NCI-H1436 (cell line): ENCODE data around the gene PYGO1.
"Not testable (repeated sequence)": the region's sequence is repeated elsewhere in the genome, so short reads cannot be mapped to it uniquely, and the experiment has no call there.

Experiments
- DNase-seq: peaks from one replicate; lab custom pipeline; 2025; lab: John Stamatoyannopoulos, UW

The PYGO1 gene

DNA sequence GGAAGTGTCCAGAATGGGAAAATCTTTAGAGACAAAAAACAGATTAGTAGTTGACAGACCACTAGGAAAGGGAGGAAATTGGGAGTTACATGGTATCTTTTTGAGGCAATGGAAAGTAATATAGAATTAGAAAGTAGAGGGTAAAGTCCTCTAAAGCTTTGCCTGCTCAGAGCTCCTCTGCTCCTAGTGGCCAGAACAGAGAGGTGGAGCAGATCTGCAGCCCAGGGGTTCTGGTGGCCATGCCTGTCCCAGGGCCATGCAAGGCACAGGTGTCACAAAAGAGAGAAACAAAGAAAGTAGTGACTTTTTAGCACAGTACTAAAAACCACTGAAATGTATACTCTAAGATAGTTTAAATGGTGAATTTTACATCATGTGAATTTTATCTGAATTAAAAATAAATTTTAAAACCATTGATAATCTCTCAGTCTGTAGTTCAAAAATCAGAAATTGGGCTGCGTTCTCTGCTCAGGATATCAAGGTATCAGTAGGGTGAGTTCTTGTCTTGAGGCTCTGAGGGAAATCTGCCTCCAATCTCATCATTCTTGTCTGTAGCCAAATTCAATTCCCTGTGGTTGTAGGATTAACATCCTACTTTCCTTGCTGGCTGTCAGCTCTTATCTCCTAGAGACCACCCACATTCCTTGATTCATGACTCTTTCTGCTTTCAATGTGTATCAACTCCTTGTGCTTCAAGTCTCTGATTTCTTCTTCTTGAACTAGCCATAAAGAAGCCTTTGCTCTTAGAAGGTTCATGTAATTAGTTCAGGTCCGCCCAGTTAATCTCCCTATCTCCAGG is 23.6 kb downstream of the PYGO1 start:
- DNase-seq: no peak

DNA sequence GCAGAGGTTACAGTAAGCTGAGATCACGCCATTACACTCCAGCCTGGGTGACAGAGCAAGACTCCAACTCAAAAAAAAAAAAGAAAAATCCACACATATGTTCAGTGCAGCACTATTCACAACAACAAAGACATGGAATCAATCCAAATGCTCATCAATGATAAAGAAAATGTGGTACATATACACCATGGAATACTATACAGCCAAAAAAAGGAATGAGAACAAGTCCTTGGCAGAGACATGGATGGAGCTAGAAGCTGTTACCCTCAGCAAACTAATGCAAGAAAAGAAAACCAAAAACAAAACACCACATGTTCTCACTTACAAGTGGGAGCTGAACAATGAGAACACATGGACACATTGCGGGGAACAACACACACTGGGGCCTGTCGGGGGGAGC is 25.5 kb downstream of the PYGO1 start:
- DNase-seq: no peak

DNA sequence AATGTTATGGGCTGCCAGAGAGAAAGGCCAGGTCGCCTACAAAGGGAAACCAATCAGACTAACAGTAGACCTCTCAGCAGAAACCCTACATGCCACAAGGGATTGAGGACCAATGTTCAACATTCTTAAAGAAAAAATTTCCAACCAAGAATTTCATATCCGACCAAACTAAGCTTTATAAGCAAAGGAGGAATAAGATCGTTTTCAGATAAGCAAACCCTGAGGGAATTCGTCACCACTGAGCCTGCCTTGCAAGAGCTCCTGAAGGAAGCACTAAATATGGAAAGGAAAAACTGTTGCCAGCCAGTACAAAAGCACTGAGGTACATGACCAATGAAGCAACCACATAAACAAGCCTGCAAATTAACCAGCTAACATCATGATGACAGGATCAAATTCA is 33.1 kb downstream of the PYGO1 start:
- DNase-seq: no peak

DNA sequence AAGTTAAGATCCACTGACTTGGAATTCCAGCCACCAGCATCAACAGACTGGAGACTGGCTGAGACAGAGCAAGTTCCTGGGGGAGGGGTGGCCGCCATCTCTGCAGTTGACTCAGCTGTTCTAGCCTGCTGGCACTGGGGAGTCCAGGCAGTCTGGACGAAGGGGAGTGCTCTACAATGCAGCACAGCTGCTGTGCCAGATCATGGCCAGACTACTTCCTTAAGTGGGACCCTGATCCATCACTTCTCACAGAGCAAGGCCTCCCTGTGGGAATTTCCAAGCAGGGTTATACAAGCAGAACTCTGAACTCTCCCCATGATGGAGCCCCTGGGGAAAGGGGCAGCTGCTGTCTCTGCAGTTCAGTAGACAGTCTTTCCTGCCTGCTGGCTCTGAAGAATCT is 35.2 kb downstream of the PYGO1 start:
- peak; percentile 1 for DNase-seq

DNA sequence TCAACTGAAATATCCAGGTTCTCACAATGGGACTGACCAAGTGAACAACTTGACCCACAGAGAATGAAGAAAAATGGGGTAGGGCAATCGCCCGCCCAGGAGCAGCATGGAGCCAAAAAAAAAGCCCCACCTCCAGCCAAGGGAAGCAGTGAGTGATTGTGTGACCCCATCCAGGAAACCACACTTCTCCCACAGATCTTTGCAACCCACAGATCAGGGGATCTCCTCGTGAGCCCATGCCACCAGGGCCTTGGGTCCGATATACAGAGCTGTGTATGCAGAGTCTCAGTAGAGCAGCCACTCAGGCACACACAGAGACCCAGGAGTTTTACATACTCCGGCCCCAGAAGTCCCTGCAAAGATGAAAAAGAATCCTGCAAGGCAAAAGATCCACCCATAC is 35.7 kb downstream of the PYGO1 start:
- DNase-seq: no peak

DNA sequence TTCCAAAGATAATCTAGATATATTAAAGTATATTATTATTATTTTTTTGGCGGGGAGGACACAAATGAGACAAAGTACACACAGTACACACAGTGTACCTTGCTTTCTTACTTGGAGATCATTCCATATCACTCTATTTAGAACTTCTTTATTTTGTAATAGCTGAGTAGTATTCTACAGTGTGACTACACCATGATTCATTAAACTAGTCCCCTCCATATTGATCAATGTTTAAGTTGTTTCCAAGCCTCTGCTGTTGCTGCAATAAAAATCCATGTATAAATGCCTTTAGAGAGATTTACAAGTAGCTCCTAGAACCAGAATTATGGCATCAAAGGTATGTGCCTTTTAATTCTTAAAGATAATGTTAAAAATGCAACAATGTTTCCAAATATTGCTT is 38.8 kb downstream of the PYGO1 start:
- no peak for DNase-seq

DNA sequence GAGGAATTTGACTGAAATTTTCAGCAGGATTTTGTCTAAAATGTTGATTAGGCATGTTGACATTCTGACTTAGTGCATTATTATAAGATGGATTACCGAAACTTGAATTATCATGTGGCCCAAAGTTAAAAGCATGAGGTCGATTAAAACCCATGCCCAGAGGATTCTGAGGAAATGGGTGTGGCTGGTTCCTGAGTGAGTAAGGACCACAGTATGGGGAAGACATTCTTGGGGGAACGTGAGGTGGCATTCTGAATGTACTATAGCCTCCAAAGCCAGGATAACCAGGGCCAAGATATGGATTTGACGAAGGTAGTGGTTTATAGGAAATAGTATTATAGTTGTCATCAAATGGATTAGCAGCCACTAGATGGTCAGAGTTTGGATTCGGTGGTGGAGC is 41.4 kb downstream of the PYGO1 start:
- no peak for DNase-seq

DNA sequence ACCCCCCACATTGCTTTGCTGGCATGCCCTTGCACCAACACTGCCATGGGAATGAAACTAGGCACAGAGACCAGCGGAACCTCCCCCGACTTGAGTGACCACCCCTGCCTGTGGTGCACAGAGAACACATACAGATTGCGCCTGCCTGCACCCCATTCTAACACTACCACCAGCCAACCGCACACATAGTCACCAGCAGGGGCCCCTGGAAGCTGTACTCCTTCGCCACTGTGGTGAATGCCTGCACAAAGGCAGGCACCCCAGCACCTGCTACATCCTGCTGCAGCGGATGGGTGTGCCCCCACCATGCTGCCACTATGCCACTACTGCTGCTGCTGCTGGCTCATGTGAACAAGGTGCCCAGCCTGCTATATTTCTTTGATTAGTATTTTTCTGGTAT is 52.7 kb downstream of the PYGO1 start:
- DNase-seq: no peak

DNA sequence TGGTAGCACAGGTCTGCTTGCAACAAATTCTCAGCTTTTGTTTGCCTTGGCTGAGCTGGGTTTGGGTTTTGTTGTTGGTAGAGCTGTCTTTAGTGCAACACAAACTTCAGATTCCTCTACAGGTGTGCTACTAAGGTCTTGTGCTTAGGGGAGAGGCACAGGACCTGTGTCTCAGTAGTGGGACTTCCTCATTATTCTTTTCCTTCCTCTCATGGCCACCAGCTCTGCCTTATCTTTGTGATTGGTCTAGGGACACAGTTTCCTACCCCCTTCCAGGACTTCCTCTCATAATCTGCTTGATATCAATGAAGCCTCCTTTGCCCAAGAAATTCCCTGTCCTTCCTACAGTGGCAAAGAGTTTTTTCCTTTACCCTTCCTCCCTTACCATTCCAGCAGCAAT is 55.2 kb downstream of the PYGO1 start:
- no peak for DNase-seq

DNA sequence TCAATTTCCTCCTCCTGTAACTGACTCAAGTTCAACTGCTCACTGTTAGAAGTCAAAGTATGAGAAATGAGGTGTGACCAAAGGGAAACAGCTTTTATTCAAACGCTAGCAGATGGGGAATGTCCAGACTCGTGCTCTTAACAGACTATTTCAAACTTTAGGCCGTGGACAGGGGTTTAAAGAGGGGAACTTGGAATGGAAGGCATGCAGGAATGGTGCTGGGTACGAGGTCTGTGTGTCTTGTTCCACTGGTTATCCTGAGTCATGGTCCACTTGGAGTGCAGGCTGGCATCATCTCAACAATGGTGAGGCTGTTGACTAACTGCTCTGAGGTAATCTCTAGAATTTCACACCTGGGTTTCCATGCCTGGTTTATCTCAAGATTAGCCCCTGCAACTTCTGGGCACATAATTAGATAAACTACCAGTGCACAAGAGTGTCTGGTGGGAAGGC is 57.3 kb downstream of the PYGO1 start:
- no peak for DNase-seq

DNA sequence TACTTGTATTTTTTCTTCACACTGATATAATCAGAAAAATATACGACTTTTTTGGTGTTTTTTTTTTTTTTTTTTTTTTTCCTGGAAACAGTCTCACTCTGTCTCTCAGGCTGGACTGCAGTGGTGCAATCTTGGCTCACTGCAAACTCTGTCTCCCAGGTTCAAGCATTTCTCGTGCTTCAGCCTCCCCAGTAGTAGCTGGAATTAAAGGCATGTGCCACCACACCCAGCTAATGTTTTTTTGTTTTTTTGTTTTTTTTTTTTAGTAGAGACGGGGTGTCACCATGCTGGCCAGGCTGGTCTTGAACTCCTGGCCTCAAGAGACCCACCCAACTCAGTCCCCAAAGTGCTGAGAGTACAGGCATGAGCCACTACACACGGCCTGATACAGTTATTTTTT is 59.3 kb downstream of the PYGO1 start:
- no peak for DNase-seq

DNA sequence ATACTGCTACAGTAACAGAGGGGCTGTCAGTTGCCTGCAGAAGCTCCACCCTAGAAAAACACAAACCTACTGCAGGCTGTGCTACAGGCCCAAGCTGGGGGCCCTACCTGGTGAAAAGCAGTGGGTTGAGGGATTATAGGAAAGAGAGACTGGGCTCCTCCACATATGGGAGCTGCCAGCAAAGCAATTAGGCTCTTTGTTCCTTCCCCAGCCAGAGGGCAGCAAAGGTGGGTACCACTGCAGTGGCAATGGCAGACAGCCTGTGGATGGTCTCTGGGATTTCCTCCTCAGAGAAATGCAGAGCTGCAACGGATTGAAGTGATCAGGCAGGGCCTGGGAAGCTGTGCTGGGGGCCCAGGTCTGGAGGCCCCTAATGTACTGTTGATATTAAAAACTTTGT is 61.0 kb downstream of the PYGO1 start:
- DNase-seq: no peak

DNA sequence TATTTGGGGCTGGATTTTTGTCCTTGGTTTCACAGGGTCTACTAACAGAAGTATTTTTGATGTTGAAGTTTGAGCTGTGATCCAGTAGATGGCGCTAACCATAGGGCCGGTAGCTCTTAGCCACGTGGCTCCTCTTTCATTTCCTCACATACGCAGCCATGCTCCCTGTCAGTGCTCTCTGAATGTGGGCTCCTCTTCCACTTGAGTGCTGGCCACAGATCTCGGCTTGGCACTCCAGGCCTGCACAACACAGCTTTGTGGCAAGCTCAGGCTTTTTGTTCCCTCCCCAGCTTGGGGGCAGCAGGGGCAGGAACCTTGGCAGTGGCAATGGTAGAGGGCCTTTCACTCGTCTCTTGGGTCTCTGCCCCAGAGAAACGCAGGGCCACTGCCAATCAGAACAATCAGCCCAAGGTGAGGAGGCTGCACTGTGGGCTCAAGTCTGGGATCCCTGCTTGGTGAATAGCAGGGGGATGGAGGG is 61.5 kb downstream of the PYGO1 start:
- peak; percentile 24 for DNase-seq

DNA sequence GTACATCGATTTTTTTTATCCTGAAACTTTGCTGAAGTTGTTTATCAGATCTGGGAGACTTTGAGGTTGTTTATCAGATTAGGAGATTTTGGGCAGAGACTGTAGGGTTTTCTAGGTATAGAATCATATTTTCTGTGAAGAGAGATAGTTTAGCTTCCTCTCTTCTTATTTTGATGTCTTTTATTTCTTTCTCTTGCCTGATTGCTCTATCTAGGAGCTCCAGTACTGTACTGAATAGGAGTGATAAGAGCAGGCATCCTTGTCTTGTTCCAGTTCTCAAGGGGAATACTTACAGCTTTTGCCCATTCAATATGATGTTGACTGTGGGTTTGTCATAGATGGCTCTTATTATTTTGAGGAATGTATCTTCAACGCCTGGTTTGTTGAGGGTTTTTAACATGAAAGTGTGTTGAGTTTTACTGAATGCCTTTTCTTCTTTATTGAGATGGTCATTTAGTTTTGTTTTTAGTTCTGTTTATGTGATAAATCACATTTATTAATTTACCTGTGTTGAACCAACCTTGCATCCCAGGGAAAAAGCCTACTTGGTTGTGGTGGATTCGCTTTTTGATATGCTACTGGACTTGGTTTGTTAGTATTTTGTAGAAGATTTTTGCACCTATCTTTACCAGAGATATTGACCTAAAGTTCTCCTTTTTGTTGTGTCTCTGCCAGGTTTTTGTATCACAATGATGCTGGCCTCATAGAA is 65.2 kb downstream of the PYGO1 start:
- DNase-seq: no peak

DNA sequence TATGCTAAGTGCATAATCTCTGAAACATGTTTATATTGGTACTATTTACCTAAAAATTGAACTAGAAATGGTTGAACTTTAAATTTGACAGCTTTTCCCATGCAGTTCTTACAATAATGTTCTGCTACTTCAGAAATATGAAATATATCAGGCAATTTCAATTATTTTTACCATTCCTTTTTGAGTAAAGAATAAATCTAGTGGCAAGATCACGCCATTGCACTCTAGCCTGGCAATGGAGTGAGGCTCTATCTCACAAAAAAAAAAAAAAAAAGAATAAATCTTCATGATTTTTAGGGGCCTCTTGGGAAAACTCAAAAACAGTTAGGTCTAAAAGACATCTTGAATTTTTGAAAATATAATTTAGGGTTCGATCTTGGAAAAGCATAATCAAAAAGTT is 69.5 kb downstream of the PYGO1 start:
- DNase-seq: no peak

DNA sequence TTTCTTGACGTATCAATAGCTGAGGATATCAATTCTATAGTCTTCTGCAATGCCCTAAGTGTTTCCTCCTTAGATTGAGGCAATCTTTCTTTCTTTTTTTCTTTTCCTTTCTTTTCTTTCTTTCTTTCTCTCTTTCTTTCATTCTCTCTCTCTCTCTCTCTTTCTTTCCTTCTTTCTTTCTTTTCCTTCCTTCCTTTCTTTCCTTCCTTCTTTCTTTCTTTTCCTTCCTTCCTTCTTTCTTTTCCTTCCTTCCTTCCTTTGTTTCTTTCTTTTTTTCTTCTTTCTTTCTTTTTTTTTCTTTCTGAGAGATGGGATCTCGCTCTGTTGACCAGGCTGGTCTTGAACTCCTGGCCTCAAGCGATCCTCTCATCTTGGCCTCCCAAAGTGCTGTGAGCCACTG is 70.1 kb downstream of the PYGO1 start:
- no peak for DNase-seq

DNA sequence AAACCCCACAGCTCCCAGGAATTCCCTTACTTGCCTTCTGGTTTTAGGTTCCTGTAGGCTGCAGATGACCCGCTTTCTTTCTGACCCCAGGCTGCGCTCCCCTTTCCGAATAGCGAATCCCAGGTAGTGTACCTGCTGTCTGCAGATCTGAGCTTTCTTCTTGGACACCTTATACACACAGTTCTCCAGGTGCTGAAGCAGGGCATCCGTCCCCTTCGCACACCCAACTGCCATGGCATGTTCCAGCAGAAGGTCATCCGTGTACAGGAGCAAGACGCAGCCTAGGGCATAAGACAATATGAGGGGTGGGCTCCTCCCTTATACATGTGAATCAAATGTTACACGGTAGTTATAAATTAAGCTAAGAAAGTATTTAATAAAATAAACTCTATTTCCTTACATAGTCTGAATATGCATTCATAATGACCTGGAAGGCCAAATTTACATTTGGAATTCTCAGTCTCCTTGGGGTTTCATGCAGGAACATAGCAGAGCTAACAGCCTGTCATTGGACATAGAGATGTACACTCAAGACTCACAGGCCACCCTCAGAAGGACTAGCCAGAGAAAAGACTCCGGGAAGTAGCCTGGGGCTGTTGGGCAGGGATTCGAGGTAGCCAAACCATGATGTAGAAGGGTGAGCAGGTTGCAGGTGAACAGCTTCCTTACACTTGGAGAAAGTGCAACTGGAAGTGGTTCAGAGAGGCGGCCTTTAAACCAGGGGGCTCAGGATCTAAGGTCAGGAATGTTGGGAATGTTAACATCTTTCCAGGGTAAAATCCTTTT is 72.0 kb downstream of the PYGO1 start:
- no peak for DNase-seq

DNA sequence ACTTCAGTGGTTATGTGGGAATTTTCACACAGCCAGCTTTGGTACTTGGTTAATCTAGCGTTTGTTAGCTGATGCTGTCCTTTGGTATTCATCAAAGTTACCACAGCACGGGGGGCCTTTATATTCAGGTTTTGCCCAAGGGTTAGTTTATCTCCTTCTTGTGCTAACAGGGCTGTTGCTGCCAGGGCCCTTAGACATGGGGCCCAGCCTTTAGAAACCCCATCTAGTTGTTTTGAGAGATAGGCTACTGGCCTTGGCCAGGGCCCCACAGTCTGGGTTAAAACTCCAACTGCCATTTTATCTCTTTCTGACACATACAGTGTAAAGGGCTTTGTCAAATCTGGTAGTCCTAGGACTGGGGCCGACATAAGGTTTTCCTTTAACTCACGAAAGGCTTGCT is 72.7 kb downstream of the PYGO1 start:
- DNase-seq: no peak

DNA sequence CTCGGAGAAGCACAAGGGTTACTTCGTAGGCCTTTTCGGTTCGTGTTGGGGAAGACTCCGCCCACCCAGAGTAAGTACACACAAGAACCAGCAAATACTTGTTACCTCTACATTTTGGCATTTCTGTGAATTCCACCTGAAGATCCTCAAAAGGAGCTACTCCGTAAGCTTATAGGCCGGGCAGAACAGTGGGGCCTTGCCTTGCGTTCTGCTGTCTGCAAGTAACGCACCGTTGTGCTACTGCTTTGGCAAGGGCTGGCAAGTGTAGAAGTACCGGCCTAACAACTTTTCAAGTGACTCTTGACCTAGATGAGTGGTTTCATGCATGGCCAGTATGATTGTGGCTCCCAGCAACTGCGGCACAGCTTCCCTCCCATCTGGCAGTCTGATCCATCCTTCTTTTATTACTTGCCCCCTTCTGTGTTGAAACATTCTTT is 73.7 kb downstream of the PYGO1 start:
- DNase-seq: no peak

DNA sequence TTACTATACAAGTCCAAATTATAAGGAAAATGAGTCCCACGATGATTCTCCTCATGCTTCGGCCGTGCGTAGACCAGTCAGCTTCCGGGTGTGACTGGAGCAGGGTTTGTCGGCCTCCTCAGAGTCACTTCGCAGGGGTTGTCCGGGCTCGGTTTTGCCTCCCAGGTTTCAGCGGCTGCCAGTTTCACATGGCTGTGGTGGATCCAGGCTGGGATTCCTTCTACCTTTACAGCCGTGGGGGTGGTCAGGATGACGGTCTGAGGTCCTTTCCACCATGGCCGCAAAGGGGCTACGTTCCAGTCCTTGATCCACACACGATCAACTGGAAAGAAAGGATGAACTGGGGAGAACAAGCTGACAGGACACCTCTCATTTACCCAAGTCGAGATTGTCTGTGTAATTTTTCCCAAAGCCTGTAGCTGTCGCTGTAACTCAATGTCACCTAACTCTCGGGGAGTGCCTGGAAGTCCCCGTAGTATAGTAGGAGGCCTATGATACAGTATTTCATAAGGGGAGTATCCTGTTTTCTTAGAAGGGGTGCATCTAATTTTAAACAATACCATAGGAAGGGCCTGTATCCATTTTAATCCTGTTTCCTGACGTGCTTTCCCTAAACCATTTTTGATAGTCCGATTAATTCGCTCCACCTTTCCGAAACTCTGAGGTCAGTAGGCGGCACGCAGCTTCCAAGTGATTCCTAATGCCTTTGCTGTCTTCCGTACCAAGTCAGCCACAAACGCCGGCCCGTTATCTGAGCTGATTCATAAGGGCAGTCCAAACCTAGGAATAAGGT is 74.3 kb downstream of the PYGO1 start:
- DNase-seq: not testable (repeated sequence)

DNA sequence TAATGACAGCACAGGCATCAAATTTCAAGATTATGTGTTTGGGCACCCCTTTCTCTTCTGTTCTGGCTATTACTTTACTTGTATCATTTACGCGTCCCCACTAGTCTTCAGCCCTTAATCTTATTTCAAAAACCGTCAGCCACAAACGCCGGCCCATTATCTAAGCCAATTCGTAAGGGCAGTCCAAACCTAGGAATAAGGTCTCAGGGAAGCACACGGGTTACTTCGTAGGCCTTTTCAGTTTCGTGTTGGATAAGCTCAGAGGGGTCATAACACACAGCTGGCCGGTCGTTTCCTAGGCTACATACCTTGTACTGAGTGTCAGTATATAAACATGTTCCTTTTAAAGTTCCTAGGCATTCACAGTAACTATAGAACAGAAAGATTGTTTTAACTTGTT is 75.0 kb downstream of the PYGO1 start:
- no peak for DNase-seq

DNA sequence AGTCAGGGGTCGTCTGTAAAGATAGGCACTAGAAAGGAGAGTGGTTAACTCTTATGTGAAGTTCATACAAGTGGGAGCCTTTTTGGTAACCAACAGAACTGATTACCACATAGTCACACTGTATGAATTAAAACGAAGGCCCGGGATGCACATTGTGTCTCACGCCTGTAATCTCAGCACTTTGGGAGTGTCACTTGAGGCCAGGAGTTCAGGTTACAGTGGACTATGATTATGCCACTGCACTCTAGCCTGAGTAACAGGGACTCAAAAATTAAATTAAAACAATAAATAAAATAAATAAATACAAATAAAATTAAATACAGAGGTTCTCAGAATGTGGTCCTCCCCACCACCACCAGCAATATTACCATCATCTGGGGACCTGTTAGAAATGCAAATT is 80.6 kb downstream of the PYGO1 start:
- no peak for DNase-seq
